HG03432 (cell line): ENCODE data around the gene MEIOB.
"Not testable (repeated sequence)": the region's sequence is repeated elsewhere in the genome, so short reads cannot be mapped to it uniquely, and the experiment has no call there.

ENCODE experiments used
- ATAC-seq: cut with Tn5 transposase; IDR thresholded peaks from one replicate; pipeline ENCODE4 v1.9.1; 2021; ENCODE audit warnings: mild to moderate bottlenecking, moderate library complexity; ENCODE audit not compliant: unreplicated experiment

Gene MEIOB

GRCh38 chr16:1879477-1879876, 7.5 kb upstream of the MEIOB start:
- ATAC-seq, result no peak

- ATAC-seq, result no peak
Observed at GRCh38 chr16:1878256-1878655, 6.3 kb upstream of the MEIOB start.

DNA sequence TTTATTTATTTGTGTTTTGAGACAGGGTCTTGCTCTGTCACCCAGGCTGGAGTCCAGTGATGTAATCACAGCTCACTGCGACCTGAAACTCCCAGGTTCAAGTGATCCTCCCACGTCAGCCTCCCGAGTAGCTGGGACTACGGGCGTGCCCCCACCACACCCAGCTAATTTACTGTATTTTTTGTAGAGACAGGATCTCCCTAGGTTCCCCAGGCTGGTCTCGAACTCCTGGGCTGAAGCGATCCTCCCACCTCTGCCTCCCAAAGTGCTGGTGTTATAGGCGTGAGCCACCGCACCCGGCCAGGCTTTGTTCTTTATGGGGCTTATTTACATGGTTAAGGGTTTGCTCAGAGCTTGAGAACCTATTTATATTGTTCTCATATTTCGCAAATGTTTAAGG, 5.8 kb upstream of the MEIOB start:
- no peak for ATAC-seq

DNA sequence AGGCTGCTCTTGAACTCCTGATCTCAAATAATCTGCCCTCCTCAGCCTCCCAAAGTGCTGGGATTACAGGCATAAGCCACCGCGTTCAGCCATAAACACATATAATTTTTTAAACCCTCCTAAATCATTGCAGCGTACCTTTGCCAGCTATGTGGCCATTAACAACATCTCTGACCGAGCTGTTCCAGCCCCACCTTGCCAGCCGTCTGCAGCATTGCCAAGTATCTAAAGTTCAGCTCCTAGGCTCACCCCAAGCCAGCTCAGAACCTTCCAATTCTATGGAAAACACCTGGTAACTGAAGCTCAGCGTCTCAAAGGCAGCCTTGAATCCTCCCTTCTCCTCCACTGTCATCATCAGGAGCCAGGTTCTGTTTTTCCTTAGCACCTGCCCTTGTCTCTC, 5.1 kb upstream of the MEIOB start:
- no peak for ATAC-seq

GRCh38 chr16:1876468-1876867, 4.5 kb upstream of the MEIOB start:
- ATAC-seq, result no peak

DNA sequence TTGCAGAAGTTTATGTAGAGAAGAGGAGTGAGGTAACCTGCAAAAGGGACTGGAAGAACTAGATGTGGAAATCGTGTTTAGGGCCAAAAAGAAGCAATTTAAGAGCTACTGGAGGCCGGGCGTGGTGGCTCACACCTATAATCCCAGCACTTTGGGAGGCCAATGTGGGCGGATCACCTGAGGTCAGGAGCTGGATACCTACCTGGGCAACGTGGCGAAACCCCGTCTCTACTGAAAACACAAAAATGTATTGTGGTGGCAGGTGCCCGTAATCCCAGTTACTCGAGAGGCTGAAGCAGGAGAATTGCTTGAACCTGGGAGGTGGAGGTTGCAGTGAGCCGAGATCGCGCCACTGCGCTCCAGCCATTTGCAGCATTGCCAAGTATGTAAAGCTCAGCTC, 4.1 kb upstream of the MEIOB start:
- ATAC-seq, result not testable (repeated sequence)

DNA sequence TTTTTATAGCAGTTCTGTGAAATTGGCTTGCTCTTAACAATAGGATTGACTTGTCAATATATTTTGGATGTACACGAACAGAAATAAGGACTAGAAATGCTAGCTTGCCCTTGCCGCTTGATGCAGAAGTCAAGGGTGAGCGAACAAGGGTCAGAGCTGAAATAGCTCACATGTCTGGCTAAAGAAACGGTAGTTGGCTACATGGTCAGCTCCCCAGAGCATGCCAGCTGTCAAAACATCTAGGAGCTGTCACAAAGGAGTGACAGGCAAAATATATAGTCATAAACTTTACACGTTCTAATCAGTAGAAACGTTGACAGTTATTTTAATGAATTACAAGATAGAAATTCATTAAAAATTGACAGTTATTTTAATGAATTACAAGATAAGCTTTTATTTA, 2.9 kb upstream of the MEIOB start:
- ATAC-seq, result no peak

DNA sequence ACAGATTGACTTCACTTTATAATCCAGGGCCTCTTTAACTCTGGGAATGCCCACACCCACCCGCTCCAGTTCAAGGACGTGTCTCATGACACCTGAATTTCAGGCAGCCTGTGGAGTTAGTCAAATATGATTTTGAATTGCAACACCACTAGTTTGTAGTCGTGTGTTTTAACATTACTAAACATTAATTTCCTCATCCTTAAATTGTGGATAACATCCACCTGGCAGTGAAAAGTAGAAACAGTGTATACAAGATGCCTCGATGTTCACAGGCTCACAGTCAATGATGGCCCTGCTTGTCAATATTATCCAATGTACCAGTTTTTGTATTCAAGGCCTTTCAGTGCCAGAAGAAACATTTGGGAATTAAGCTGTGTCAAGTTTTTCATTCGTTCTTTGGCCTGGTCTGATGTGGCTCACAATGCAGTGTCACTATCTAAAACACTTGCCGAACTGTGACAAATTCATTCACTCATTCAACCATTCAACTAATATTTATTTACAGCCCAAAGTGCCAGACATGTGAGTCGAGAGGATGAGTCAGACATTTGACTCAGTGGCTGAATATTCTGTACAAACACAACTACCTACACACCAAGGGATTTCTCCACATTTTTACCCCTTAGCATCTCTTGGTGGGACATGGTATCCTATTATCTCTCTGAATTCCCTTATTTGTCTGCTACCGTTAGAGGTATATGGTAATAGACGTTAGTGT, 1.4 kb downstream of the MEIOB start:
- ATAC-seq, result no peak

DNA sequence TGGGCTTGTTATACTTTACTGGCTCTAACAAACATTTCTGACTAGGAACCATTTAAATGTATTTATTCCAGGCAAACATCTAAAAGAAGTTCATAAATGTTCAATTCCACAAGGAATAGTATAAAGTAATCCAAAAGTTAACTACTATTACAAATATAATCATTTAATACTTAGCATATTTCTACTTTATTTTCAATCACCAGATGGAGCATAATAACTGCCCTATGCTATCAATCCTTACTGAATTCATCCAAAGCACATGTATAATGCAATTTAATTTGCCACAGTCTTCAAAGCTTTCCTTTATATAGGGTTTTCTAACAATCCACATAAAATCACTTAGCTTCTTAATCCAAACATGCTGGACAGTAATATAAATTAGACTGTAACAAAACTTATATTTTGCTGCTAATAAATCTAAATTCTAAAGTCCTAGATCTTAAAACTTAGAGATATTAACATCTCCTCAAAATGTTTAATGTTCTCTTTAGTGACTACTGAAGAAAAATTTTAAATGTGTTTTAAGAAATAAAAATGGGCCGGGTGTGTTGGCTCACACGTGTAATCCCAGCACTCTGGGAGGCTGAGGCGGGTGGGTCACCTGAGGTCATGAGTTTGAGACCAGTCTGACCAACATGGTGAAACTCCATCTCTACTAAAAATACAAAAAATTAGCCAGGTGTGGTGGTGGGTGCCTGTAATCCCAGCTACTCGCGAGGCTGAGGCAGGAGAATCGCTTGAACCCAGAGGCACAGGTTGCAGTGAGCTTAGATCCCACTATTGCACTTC, 5.9 kb downstream of the MEIOB start:
- no peak for ATAC-seq

DNA sequence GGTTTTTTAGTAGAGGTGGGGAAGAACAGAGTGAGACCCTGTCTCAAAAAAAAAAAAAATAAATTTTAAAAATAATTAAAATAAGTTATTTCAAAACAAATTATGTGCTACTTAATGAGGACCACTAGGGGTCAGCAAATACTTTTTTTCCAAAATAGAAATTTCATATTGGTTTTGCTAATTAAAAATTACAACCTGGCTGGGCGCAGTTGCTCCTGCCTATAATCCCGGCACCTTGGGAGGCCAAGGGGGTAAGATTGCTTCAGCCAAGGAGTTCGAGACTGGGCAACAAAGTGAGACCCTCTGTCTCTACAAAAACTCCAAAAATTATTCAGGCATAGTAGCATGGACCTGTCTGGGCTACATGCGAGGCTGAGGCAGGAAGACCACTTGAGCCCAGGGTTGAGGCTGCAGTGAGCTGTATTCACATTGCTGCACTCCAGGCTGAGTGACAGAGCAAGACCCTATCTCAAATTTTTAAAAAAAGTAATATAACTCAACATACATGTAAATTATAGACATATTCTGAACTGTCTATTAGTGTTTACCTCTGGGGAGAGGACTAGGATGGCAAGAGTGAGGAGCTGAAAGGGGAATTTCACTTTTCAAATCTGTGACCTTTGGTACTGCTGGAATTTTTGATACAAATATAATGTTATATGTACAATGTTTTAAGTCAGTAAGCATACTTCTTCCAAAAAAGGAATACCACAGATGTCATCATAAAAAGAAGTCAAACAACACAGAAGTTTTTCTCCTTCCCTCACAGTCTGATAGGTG, 8.1 kb downstream of the MEIOB start:
- no peak for ATAC-seq

GRCh38 chr16:1862394-1862793, 9.6 kb downstream of the MEIOB start:
- ATAC-seq, result no peak

- ATAC-seq, result no peak
Observed at GRCh38 chr16:1861730-1862129, 10.2 kb downstream of the MEIOB start.

DNA sequence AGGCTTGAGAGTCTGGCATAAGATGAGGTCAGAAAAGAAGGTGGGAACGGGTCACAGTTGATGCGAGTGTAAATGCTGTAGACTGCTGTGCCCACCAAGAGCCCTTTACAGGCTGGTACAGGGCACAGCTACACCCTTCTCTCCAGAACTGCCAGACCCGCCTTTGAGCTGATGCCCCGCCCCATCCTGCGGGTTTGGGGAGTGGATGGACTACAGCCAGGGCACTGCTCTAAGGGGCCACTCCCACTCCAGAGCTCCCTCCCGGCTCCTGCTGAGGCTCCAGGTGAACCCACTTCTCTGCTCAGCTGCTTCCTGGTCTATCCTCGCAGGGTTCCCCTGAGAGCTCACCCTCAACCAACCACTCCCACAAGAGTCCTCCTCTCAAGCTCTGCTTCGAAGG, 12.3 kb downstream of the MEIOB start:
- no peak for ATAC-seq

- no peak for ATAC-seq
Observed at GRCh38 chr16:1858189-1858865, 13.6 kb downstream of the MEIOB start.

GRCh38 chr16:1857433-1858097, 14.4 kb downstream of the MEIOB start:
- ATAC-seq, result no peak

GRCh38 chr16:1851793-1852192, 20.2 kb downstream of the MEIOB start:
- ATAC-seq, result no peak

- ATAC-seq, result no peak
Observed at GRCh38 chr16:1850981-1851380, 21.0 kb downstream of the MEIOB start.

DNA sequence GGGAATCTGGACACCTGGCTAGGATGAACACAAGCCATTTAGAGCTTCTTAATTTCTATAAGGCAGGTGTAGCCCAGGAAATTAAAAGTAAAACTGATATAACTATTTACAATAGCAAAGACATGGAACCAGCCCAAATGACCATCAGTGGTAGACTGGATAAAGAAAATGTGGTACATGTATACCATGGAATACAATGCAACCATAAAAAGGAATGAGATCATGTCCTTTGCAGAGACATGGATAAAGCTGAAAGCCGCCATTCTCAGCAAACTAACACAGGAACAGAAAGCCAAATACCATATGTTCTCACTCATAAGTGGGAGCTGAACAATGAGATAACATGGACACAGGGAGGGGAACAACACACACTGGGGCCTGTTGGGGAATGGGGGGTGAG, 25.5 kb downstream of the MEIOB start:
- ATAC-seq, result no peak

- ATAC-seq, result no peak
Observed at GRCh38 chr16:1845985-1846384, 26.0 kb downstream of the MEIOB start.

- ATAC-seq, result no peak
Observed at GRCh38 chr16:1839554-1839953, 32.4 kb downstream of the MEIOB start.

GRCh38 chr16:1834096-1834495, 37.9 kb downstream of the MEIOB start:
- no peak for ATAC-seq
